ENCODE results near the gene TRAPPC11.

GRCh38 chr4:183633476-183634400, 25.4 kb upstream of the TRAPPC11 start:
- TF ChIP-seq CTCF (IDR thresholded peaks at IDR 0.05) (no peak), TEAD4 (IDR thresholded peaks at IDR 0.05; ENCODE audit: borderline replicate concordance, insufficient read depth) (no peak), ZBTB33 (IDR thresholded peaks at IDR 0.05; ENCODE audit: borderline replicate concordance, low read depth) (no peak), JUND (IDR thresholded peaks at IDR 0.05) (no peak)
